ENCODE measurements around the gene SSC5D.

Gene SSC5D

GRCh38 chr19:55519451-55520311 lies 31.4 kb downstream of the SSC5D start:
- TF ChIP-seq CTCF (IDR thresholded peaks at IDR 0.05; ENCODE audit: low read length, missing control alignments), result no peak
- DNase-seq (ENCODE audit: low read depth), result peak; percentile 72
- no peak overlapping the region for H3K4me3 ChIP-seq (replicated peaks; ENCODE audit: low read depth, low read length)

- no peak for TF ChIP-seq CTCF (IDR thresholded peaks at IDR 0.05; ENCODE audit: low read length, missing control alignments)
- H3K4me3 ChIP-seq (replicated peaks; ENCODE audit: low read depth, low read length), result no peak overlapping the region
- no peak for DNase-seq (ENCODE audit: low read depth)
Observed at GRCh38 chr19:55520691-55521292, 32.6 kb downstream of the SSC5D start.

- no peak for DNase-seq (ENCODE audit: low read depth)
- no peak for TF ChIP-seq CTCF (IDR thresholded peaks at IDR 0.05; ENCODE audit: low read length, missing control alignments)
- H3K4me3 ChIP-seq (replicated peaks; ENCODE audit: low read depth, low read length), result no peak overlapping the region
Observed at GRCh38 chr19:55525289-55526101, 37.3 kb downstream of the SSC5D start.

DNA sequence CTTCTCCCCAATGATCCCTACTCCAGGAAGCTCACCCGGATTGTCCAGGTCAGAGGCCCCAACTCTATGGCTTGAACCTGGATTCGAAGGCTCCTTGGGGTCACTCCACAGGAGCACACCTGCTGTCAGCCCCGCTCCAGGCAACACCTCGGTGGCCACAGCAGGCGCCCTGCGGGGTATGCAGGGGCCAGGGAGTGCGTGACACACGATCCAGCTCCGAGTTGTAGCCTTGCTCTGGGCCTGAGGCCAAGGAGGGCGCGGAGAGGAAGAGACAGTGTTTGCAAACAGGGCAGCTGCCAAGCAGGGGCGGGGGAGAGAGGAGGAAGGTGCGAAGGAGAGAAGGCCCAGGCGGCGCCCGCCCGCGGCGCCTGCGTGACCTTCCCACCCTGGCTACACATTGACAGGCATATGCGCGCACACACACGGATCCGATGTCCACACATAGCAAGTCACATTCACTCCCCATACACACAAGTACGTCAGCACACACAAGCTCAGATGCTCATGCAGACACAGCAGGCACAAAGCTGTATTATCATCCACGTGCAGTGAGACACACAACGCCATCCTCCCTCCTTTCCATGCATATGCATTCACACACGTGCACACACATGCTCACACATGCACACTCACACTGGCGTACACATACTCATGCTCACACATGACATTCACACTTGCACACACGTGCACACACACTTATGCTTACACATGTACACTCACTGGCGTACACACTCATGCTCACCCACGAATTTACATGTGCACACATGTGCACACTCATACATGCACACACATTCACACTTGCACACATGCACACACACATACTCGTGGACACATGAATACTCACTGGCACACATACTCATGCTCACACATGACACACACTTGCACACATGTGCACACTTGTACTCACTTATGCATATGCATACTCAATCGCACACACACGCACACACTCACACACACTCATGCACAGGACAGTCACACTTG lies 38.3 kb downstream of the SSC5D start:
- peak; percentile 83 for DNase-seq (ENCODE audit: low read depth)
- no peak overlapping the region for H3K4me3 ChIP-seq (replicated peaks; ENCODE audit: low read depth, low read length)
- TF ChIP-seq CTCF (IDR thresholded peaks at IDR 0.05; ENCODE audit: low read length, missing control alignments), result no peak

DNA sequence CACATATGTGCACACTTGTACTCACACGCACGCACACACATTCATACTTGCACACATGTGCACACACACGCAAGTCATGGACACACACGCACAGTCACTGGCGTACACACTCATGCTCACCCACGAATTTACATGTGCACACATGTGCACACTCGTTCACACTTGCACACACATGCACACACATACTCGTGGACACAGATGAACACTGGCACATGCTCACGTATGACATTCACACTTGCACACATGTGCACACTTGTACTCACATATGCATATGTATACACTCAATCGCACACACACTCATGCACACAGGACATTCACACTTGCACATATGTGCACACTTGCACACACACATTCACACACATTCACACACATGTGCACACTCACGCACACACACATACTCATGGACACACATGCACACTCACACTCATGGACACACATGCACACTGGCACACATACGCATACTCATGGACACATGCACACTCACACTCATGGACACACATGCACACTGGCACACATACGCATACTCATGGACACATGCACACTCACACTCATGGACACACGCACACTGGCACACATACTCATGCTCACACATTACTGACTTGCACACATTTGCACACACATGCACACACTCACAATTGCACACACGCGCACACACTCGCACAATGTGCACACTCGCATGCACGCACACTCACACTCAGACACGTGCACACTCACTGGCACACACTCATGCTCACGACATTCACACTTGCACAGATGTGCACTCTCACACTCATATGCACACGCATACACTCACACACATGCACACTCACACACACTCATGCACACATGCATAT lies 39.2 kb downstream of the SSC5D start:
- no peak overlapping the region for H3K4me3 ChIP-seq (replicated peaks; ENCODE audit: low read depth, low read length)
- DNase-seq (ENCODE audit: low read depth), result no peak
- TF ChIP-seq CTCF (IDR thresholded peaks at IDR 0.05; ENCODE audit: low read length, missing control alignments), result no peak
